ENCODE data around the gene UNC93B1. TPM values are rescaled to one million over a fixed set of nuclear protein-coding genes. Genes with fewer than 3 reads are reported as not detected.
A peak's percentile ranks its signal among the peaks of the same experiment; 100 is the strongest.

Gene UNC93B1
- total RNA-seq: 10 to 100 TPM; 43.5 to 75.9 (median 44.2) TPM

GRCh38 chr11:68003846-68004550 lies at the start of gene UNC93B1:
TSS of gene UNC93B1 (minus strand) at chr11:68004097. CDS start at chr11:68004043, 54 bp downstream.
- 16% methylated on average over 7 to 16 of the region's 64 CpGs for WGBS, 2 donors
- TF ChIP-seq CTCF (IDR thresholded peaks at IDR 0.05) (peak in 1 of 5 experiments; percentile 15), POLR2A (IDR thresholded peaks at IDR 0.05) (peak; percentile 40 to 66), EP300 (IDR thresholded peaks at IDR 0.05) (peak; percentile 21 to 50)
- Histone ChIP-seq H3K9me3 (no peaks in the 10 kb centered on the region), H3K4me3 (peak within 1 kb of the TSS; percentile 38 to 89 (median 76)), H3K27me3 (no peaks in the 10 kb centered on the region), H3K4me1 (peaks cover 0 to 31% (median 13%) of the 10 kb centered on the region in 4 donors), H3K36me3 (peaks cover 0 to 5% (median 0%) of the 10 kb centered on the region in 3 donors), H3K27ac (peak within 1 kb of the TSS; percentile 62 to 89 (median 82))
- DNase-seq (ENCODE audit: low spot score in 2 of 2): peak; percentile 80 to 90

- DNase-seq (ENCODE audit: low spot score in 2 of 2): no peak
- Histone ChIP-seq H3K36me3 (peaks cover 0 to 73% (median 15%) of the 10 kb centered on the region in 3 donors), H3K4me3 (no peak overlapping the region), H3K9me3 (no peaks in the 10 kb centered on the region), H3K27me3 (no peaks in the 10 kb centered on the region), H3K4me1 (peaks cover 0 to 4% (median 0%) of the 10 kb centered on the region in 4 donors), H3K27ac (no peak overlapping the region)
- no peak for TF ChIP-seq EP300 (IDR thresholded peaks at IDR 0.05)
- no peak for TF ChIP-seq CTCF (IDR thresholded peaks at IDR 0.05)
- TF ChIP-seq POLR2A (IDR thresholded peaks at IDR 0.05): no peak
- 47 to 54% methylated on average over 8 to 9 of the region's 9 CpGs for WGBS, 2 donors
Observed at GRCh38 chr11:68053117-68053516, 49.2 kb upstream of the UNC93B1 start.

GRCh38 chr11:68052137-68052873 lies 48.4 kb upstream of the UNC93B1 start:
- DNase-seq (ENCODE audit: low spot score in 2 of 2): no peak
- H3K9me3 ChIP-seq: no peaks in the 10 kb centered on the region
- no peak overlapping the region for H3K27ac ChIP-seq
- TF ChIP-seq CTCF (IDR thresholded peaks at IDR 0.05): no peak
- no peak for TF ChIP-seq EP300 (IDR thresholded peaks at IDR 0.05)
- no peak for TF ChIP-seq POLR2A (IDR thresholded peaks at IDR 0.05)
- peaks cover 0 to 4% (median 0%) of the 10 kb centered on the region in 4 donors for H3K4me1 ChIP-seq
- 85 to 88% methylated on average over 15 of the region's 15 CpGs for WGBS, 2 donors
- H3K4me3 ChIP-seq: no peak overlapping the region
- H3K36me3 ChIP-seq: peaks cover 0 to 73% (median 15%) of the 10 kb centered on the region in 3 donors
- H3K27me3 ChIP-seq: no peaks in the 10 kb centered on the region

GRCh38 chr11:68051191-68052136 lies 47.6 kb upstream of the UNC93B1 start:
- WGBS, 2 donors: 75 to 77% methylated on average over 13 to 14 of the region's 14 CpGs
- no peak for TF ChIP-seq CTCF (IDR thresholded peaks at IDR 0.05)
- no peak for TF ChIP-seq EP300 (IDR thresholded peaks at IDR 0.05)
- no peak for TF ChIP-seq POLR2A (IDR thresholded peaks at IDR 0.05)
- Histone ChIP-seq H3K27me3 (no peaks in the 10 kb centered on the region), H3K9me3 (no peaks in the 10 kb centered on the region), H3K4me3 (no peak overlapping the region), H3K27ac (no peak overlapping the region), H3K4me1 (peaks cover 0 to 4% (median 0%) of the 10 kb centered on the region in 4 donors), H3K36me3 (peaks cover 0 to 73% (median 15%) of the 10 kb centered on the region in 3 donors)
- no peak for DNase-seq (ENCODE audit: low spot score in 2 of 2)
